B cell (primary cell): ENCODE results near the gene LZTFL1. TPM values are rescaled to one million over a fixed set of nuclear protein-coding genes. Genes with fewer than 3 reads are reported as not detected.

ENCODE experiments used
- ATAC-seq: fragments of 200-7000 bp; cut with Tn5 transposase; one replicate; pipeline ENCODE4 v1.10.0; 2021; ENCODE audit warnings: low read depth, mild to moderate bottlenecking, moderate number of reproducible peaks, moderate library complexity
- CTCF ChIA-PET: fragments of 350-600 bp; sonication (Branson Sonifier 250); formaldehyde crosslinking; loops from one replicate; lab custom pipeline; 2021; ENCODE audit warnings: antibody characterized with exemption, inconsistent platforms; lab: Charles Lee
- POLR2A ChIA-PET: fragments of 350-600 bp; sonication (Branson Sonifier 250); formaldehyde crosslinking; loops from one replicate; lab custom pipeline; 2021; ENCODE audit warnings: antibody characterized with exemption; lab: Charles Lee
- DNase-seq: peaks from one replicate; pipeline ENCODE4 v3.0.0; 2013
- H2AFZ ChIP-seq: 2 replicates; pipeline ENCODE4 v1.6.1; 2012; ENCODE audit warnings: mild to moderate bottlenecking, low read depth, low read length; ENCODE audit not compliant: insufficient read depth, poor library complexity, severe bottlenecking
- H3K27ac ChIP-seq, 2 donors: 1 replicate in 1 of 2; 2 replicates in 1 of 2; pipeline ENCODE4 v1.5.1; 2012 to 2013; ENCODE audit warnings: low read length in 2 of 2, mild to moderate bottlenecking in 2 of 2, moderate library complexity in 1 of 2
- H3K27me3 ChIP-seq, 4 experiments: fragments of 200-600 bp in 1 of 4; sonication (generic) in 1 of 4; replicated peaks in 1 of 4; 1 replicate in 2 of 4; 2 replicates in 2 of 4; pipeline versions ENCODE4 v1.6.1 to v1.7.0; 2013 to 2016; ENCODE audit warnings: low read length in 3 of 4, mild to moderate bottlenecking in 2 of 4, mixed read lengths in 1 of 4, moderate library complexity in 1 of 4; ENCODE audit not compliant: insufficient read depth in 4 of 4, control insufficient read depth in 3 of 4; ENCODE audit errors: control extremely low read depth in 1 of 4
- H3K36me3 ChIP-seq, 2 experiments: replicated peaks in 1 of 2; 1 replicate in 1 of 2; 2 replicates in 1 of 2; pipeline versions ENCODE4 v1.6.1 to v1.7.1; 2013; ENCODE audit warnings: low read length in 1 of 2; ENCODE audit not compliant: insufficient read depth in 2 of 2, control insufficient read depth in 1 of 2; ENCODE audit errors: control extremely low read depth in 1 of 2, extremely low read depth in 1 of 2
- H3K4me1 ChIP-seq, 2 donors: fragments of 200-600 bp in 1 of 2; sonication (generic) in 1 of 2; 1 replicate in 1 of 2; 2 replicates in 1 of 2; pipeline versions ENCODE4 v1.5.1 to v1.6.1; 2013 to 2017; ENCODE audit warnings: low read length in 2 of 2; ENCODE audit not compliant: control insufficient read depth in 2 of 2, insufficient read depth in 2 of 2
- H3K4me2 ChIP-seq: replicated peaks from 2 replicates; pipeline ENCODE3; 2012; ENCODE audit warnings: mild to moderate bottlenecking, low read depth, low read length; ENCODE audit not compliant: poor library complexity, severe bottlenecking
- H3K4me3 ChIP-seq, 5 experiments: fragments of 200-600 bp in 1 of 5; sonication (generic) in 1 of 5; 1 replicate in 3 of 5; 2 replicates in 2 of 5; pipeline versions ENCODE4 v1.5.1 to v1.7.0; 2011 to 2016; ENCODE audit warnings: low read length in 4 of 5, mild to moderate bottlenecking in 4 of 5, low read depth in 2 of 5, control low read depth in 1 of 5, moderate library complexity in 1 of 5; ENCODE audit not compliant: insufficient read depth in 1 of 5; ENCODE audit errors: control extremely low read depth in 1 of 5, extremely low read depth in 1 of 5
- H3K79me2 ChIP-seq: fragments of 200-600 bp; sonication (generic); one replicate; pipeline ENCODE4 v1.6.0; 2016; ENCODE audit warnings: low read length; ENCODE audit not compliant: control insufficient read depth, insufficient read depth
- H3K9ac ChIP-seq: fragments of 200-600 bp; sonication (generic); 2 replicates; pipeline ENCODE4 v1.6.1; 2017; ENCODE audit warnings: mild to moderate bottlenecking, low read length, moderate library complexity
- H3K9me3 ChIP-seq, 3 donors: one replicate each; pipeline versions ENCODE4 v1.6.1 to v1.7.1; 2013; ENCODE audit warnings: low read length in 2 of 3; ENCODE audit not compliant: control insufficient read depth in 2 of 3, insufficient read depth in 1 of 3; ENCODE audit errors: control extremely low read depth in 1 of 3
- H4K20me1 ChIP-seq: 2 replicates; pipeline ENCODE4 v1.6.0; 2012; ENCODE audit warnings: mild to moderate bottlenecking, low read length; ENCODE audit not compliant: insufficient read depth, control insufficient read depth, poor library complexity, severe bottlenecking
- H3K27ac Mint-ChIP-seq: one replicate; pipeline ENCODE4 v1.8.0; 2021; ENCODE audit warnings: mixed read lengths
- H3K27me3 Mint-ChIP-seq: one replicate; pipeline ENCODE4 v1.8.0; 2021; ENCODE audit warnings: mixed read lengths
- H3K4me1 Mint-ChIP-seq: one replicate; pipeline ENCODE4 v1.8.0; 2021; ENCODE audit warnings: mixed read lengths
- H3K4me3 Mint-ChIP-seq: one replicate; pipeline ENCODE4 v1.8.0; 2021; ENCODE audit warnings: mixed read lengths
- H3K9me3 Mint-ChIP-seq: one replicate; pipeline ENCODE4 v1.8.0; 2022; ENCODE audit warnings: mixed read lengths; ENCODE audit not compliant: insufficient read depth
- CTCF ChIP-seq: fragments of 200-600 bp; IDR thresholded peaks from one replicate; pipeline ENCODE4 v1.8.0; 2022; ENCODE audit warnings: antibody characterized with exemption, mild to moderate bottlenecking
- EZH2 ChIP-seq: IDR thresholded peaks from 2 replicates; pipeline ENCODE4 v1.6.1; 2012; ENCODE audit warnings: borderline replicate concordance, low read depth, mild to moderate bottlenecking, moderate library complexity, low read length; ENCODE audit not compliant: insufficient read depth, poor library complexity, severe bottlenecking
- WGBS: methylation state at CpG from one replicate; pipeline ENCODE4 v1.1.5; 2013; ENCODE audit warnings: missing lambda C conversion rate; ENCODE audit not compliant: insufficient coverage; 5-methylcytosine and 5-hydroxymethylcytosine counted together
- intact Hi-C: fragments of 100-400 bp; cut with micrococcal nuclease; formaldehyde crosslinking; loops from one replicate; pipeline ENCODE4 v1.10.0; 2022
- polyA plus RNA-seq: library from polyadenylated mRNA; depleted of rRNA; stranded (reverse); fragments of >200 nt; gene quantifications from 2 replicates; pipeline ENCODE4 v1.2.3, GENCODE V29; 2012
- total RNA-seq, 2 donors: library from RNA; stranded (reverse); fragments of 120-200 nt in 1 of 2; gene quantifications; 1 replicate in 1 of 2; 2 replicates in 1 of 2; pipeline versions ENCODE4 v1.2.3 to v1.2.4, GENCODE V29; 2013 to 2022

The LZTFL1 gene
- total and polyA plus RNA-seq, 2 donors (not counting 1 experiment from before 2014, with no cell fraction given): 16.5 to 17.8 TPM

GRCh38 chr3:45773714-45774449 lies 68.0 kb downstream of the LZTFL1 start:
- H3K79me2 ChIP-seq: no peaks in the 10 kb centered on the region
- no peak overlapping the region for H2AFZ ChIP-seq
- H4K20me1 ChIP-seq: no peaks in the 10 kb centered on the region
- TF ChIP-seq CTCF (no peak), EZH2 (no peak)
- ChIA-PET POLR2A (no interaction called here), CTCF (no interaction called here)
- H3K9ac ChIP-seq: no peak overlapping the region
- peaks cover 0 to 6% (median 0%) of the 10 kb centered on the region in 4 experiments for H3K27me3 ChIP-seq
- 56% methylated on average over 5 of the region's 7 CpGs for WGBS
- intact Hi-C loops: no loop called here
- H3K4me3 Mint-ChIP-seq: no peak overlapping the region
- no peaks in the 10 kb centered on the region for H3K36me3 ChIP-seq
- DNase-seq (no peak), ATAC-seq (no peak)
- no peaks in the 10 kb centered on the region for H3K4me1 Mint-ChIP-seq
- no peak overlapping the region for H3K4me2 ChIP-seq
- no peak overlapping the region for H3K27ac Mint-ChIP-seq
- peaks cover 16% of the 10 kb centered on the region for H3K27me3 Mint-ChIP-seq
- H3K9me3 ChIP-seq: no peaks in the 10 kb centered on the region
- H3K27ac ChIP-seq: no peak overlapping the region
- no peaks in the 10 kb centered on the region for H3K9me3 Mint-ChIP-seq
- H3K4me1 ChIP-seq: no peaks in the 10 kb centered on the region
- H3K4me3 ChIP-seq: no peak overlapping the region

Other genes starting within 250 kb of the LZTFL1 start
- gene LIMD1, start 247.4 kb downstream of the LZTFL1 start, total RNA-seq: 138 and 158 TPM in 2 replicates
- gene LIMD1, start 247.4 kb downstream of the LZTFL1 start, polyA plus RNA-seq: 41.2 and 48.5 TPM in 2 replicates
- gene SACM1L, start 152.7 kb downstream of the LZTFL1 start, total RNA-seq: 85.7 and 88.2 TPM in 2 replicates
- 20.7 and 26.7 TPM in 2 replicates for gene SACM1L, start 152.7 kb downstream of the LZTFL1 start, polyA plus RNA-seq
- 0.32 TPM in 1 of 2 replicates, not detected in the other for gene SLC6A20, start 45.6 kb downstream of the LZTFL1 start, total RNA-seq
- gene SLC6A20, start 45.6 kb downstream of the LZTFL1 start, polyA plus RNA-seq: not detected in 2 replicates
- gene CCR9, start 44.4 kb upstream of the LZTFL1 start, total RNA-seq: 0.76 and 1.1 TPM in 2 replicates
- 1.0 and 1.1 TPM in 2 replicates for gene CCR9, start 44.4 kb upstream of the LZTFL1 start, polyA plus RNA-seq
- not detected in 2 replicates for gene CXCR6, start 101.3 kb upstream of the LZTFL1 start, total RNA-seq
- gene CXCR6, start 101.3 kb upstream of the LZTFL1 start, polyA plus RNA-seq: not detected in 2 replicates
- 16.5 and 16.7 TPM in 2 replicates for gene FYCO1, start 153.7 kb upstream of the LZTFL1 start, total RNA-seq
- 2.8 and 5.4 TPM in 2 replicates for gene FYCO1, start 153.7 kb upstream of the LZTFL1 start, polyA plus RNA-seq
- gene XCR1, start 185.4 kb upstream of the LZTFL1 start, total RNA-seq: not detected in 2 replicates
- 0.01 and 0.06 TPM in 2 replicates for gene XCR1, start 185.4 kb upstream of the LZTFL1 start, polyA plus RNA-seq